ENCODE measurements around the gene SEMA4B.
"Not testable (repeated sequence)": the region's sequence is repeated elsewhere in the genome, so short reads cannot be mapped to it uniquely, and the experiment has no call there.

SEMA4B gene

DNA sequence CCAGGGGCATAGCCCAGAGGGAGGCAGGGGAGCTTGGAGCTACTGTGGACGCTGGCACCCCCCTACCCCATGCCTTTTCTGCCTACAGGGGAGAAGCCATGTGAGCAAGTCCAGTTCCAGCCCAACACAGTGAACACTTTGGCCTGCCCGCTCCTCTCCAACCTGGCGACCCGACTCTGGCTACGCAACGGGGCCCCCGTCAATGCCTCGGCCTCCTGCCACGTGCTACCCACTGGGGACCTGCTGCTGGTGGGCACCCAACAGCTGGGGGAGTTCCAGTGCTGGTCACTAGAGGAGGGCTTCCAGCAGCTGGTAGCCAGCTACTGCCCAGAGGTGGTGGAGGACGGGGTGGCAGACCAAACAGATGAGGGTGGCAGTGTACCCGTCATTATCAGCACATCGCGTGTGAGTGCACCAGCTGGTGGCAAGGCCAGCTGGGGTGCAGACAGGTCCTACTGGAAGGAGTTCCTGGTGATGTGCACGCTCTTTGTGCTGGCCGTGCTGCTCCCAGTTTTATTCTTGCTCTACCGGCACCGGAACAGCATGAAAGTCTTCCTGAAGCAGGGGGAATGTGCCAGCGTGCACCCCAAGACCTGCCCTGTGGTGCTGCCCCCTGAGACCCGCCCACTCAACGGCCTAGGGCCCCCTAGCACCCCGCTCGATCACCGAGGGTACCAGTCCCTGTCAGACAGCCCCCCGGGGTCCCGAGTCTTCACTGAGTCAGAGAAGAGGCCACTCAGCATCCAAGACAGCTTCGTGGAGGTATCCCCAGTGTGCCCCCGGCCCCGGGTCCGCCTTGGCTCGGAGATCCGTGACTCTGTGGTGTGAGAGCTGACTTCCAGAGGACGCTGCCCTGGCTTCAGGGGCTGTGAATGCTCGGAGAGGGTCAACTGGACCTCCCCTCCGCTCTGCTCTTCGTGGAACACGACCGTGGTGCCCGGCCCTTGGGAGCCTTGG lies 27.0 kb downstream of the SEMA4B start:
- DNase-seq, result no peak

DNA sequence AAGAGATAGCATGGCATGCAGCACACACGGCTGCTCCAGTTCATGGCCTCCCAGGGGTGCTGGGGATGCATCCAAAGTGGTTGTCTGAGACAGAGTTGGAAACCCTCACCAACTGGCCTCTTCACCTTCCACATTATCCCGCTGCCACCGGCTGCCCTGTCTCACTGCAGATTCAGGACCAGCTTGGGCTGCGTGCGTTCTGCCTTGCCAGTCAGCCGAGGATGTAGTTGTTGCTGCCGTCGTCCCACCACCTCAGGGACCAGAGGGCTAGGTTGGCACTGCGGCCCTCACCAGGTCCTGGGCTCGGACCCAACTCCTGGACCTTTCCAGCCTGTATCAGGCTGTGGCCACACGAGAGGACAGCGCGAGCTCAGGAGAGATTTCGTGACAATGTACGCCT lies 27.8 kb downstream of the SEMA4B start:
- no peak for DNase-seq

DNA sequence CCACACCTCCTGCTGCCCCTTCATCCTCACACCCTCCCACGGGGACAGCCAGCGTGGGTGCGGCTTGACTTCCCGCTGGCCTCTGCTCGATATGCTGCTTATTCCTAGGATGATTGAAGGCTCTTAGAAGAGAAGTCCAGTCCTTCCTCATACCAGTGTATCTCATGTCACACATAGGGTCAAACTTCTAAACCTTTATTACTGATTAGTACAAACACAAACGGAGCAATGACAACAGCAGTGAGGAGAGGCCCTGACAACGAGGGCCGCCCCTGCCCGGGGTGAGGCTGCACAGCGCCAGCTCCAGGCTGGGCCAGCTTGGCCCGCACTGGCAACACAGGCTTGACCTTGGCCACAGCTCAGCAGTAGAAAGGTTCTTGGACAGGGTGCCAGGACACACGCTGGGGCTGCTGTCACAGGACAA lies 29.0 kb downstream of the SEMA4B start:
- DNase-seq, result no peak

DNA sequence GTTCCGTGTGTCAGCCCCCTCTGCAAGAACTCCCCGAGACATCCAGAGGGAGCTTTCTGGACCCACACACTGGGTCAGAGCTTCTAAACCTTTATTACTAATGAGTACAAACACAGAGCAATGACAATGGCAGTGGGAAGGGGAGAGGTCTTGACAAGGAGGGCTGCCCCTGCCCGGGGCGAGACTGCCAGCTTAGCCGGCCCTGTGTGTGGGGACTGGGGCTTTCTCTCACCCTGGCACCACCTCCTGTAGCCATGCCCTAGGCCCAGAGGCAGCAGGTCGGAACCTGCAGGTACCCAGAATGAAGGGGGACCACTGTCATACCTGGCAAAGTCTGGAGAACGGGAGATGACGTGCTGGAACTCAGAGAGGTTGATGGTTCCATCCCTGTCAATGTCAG lies 29.5 kb downstream of the SEMA4B start:
- DNase-seq, result no peak

DNA sequence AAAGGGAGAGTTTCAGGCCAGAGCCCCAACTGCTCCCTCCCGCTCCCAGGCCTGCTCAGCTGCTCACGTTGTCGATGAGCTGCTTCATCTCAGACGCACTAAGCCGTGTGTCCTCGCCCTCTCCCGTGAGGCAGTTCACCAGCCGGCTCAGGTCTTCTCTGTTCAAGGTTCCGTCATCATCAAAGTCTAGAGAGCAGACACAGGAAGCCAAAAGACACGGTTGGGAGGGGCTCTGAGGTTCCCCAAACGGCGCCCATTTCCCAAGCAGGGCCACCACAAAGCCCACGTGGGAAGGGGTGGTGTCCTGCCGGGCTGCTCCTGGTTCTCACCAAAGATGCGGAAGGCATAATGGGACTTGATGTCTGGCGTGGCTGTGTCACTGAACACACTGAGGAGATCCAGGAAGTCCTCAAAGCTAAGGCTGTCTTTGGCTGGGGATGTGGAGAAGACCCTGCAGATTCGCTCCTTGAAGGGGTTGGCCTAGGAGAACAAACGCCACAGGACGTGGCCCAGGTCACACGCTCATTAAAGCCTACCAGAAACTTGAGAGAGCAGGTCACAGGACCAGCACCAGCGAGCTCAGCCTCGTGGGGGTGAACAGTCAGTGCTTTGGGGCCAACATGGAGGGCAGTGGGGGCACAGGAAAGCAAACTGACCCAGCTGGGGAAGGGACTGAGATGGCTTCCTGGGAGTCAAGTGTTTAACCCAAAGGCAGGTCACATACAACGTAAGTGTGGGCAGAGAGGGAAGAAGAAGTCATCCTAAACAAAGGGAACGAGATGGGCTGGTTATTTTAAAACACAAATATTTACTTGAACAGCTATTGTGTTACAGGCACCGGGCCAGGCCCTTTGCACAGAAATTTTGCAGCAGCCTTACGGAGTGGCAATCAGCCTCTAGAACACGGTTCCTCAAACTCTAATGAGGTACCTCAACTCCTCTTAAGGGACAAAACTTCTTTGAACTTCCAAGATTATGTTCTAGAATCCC lies 30.2 kb downstream of the SEMA4B start:
- DNase-seq, result no peak

DNA sequence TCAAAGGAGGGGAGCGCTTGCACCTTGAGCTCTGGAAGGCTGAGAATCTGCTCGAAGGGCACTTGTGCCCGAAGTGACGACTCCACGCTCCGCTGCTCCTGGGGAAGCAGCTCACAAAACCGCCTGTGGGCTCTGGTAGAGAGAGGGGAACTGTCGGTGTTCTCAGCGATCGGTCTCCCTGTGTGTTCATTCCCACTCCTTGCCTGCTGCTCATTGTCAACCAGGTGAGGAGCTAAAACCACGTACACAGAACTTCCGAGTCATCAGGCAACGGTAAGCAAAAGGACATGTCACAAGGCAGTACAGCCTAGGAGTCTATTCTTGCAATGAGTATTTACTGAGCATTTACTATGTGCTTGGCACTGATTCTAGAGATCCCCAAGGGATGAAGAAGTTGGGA lies 31.1 kb downstream of the SEMA4B start:
- no peak for DNase-seq

DNA sequence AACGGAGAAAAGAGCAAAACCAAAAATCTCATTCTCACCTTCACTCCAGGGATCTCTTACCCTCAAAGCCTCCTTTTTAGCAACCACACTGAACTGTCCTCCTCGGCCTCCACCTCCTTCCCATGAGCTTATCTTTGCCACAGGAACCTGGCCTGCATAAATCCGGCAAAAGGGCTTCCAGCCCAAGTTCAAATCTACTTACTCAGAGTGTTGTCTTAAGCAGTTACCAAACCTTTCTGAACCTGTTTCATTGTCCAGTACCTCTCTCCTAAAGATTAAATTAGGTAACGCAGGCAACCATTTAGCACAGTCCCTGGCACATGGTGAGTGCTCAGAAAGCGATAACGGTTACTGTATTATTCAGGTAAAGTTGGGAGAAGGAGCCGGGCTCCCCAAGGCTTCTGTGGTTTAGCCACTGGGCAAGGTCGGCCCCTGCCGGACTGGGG lies 31.8 kb downstream of the SEMA4B start:
- DNase-seq, result no peak

DNA sequence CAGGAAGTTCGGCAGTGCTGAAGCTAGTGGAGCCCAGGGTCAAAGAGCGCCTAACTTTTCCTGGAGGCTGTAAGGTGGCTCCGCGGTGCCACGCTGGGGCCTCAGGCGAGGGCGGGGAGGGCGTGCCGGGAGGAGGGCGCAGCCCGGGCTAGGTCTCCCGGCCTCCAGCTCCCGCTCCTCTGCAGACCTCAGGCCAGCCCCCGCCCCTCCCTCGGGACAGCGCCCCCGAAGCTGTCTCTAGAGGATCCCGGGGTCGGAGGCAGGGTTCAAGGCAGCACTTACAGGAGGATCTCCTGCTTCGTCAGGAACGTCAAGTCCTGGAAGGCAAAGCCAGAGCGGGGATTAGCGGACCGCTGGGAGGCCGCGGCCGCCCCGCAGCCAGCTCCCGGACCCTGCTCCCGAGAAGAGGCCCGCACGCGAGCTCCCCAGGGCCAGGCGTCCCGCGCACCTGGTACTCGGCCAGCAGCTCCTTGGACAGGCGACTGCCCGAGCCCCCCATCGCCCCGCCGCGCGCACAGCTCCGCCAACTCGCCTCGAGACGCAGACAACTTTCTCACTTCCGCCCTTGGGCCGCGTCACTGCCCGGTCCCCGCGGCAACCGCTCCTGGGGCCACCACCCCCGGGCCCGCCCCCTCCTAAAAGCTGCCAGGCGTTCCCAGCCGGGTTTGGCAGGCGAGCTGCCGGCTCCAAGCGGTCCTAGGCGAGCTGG lies 32.4 kb downstream of the SEMA4B start, which contains the start of gene CIB1:
CIB1 (minus strand) TSS at position 555 of the 709 bp plus-strand sequence; CDS start at position 499, 56 bp downstream.
- DNase-seq, result peak; percentile 91

DNA sequence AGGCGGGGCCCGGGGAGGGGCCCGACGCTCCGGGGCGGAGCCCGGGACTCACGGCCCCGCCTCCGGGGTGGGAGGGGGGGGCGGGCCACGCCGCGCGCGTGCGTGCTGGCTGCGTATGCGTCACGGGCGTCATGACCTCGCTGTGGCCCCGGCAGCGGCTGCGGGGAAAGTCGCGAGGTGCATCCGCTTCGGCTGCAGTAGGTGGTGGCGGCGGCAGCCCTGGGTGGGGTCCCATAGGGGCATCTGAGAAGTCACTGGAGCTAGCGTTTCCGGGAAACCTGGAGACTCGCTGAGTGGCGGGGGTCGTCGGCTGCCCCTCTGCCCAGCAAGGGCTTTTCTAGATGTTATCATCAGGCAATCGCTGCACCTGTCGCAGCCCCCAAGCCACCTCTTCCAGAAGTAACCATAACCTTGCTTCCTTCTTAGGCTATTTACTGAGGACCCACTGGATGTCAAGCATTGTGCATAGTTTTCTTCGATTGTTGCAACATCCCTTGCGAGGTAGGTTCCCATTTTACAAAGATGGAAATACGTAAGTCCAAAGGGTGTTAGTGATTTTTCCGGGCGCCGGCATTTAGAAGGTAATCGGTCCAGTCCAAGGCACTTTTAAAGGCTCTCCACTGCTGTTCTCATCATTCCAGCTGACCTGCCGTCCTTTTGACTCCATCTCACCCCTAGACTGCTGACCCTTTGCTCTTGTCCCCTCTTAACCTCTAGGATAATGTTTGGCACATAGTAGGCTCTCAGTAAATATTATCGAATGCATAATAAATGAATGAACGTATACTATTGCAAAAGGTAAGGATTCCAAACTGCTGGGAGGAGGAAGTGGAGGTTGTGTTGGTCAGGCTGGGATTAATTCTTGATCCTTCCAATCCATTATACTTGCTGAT lies 33.2 kb downstream of the SEMA4B start, which contains the start of gene GDPGP1:
GDPGP1 (plus strand) TSS at position 114 of the 893 bp plus-strand sequence. CDS start 6,700 bp downstream, outside the sequence.
- DNase-seq, result no peak

DNA sequence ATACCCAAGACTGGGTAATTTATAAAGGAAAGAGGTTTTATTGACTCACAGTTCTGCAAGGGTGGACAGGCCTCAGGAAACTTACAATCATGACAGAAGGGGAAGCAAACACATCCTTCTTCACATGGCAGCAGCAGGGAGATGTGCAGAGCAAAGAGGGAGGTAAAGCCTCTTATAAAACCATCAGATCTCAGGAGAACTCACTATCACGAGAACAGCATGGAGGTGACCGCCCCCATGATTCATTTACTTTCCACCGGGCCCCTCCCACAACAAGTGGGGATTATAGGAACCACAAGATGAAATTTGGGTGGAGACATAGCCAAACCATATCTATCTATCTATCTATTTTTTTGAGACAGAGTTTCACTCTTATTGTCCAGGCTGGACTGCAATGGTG lies 38.2 kb downstream of the SEMA4B start:
- no peak for DNase-seq

DNA sequence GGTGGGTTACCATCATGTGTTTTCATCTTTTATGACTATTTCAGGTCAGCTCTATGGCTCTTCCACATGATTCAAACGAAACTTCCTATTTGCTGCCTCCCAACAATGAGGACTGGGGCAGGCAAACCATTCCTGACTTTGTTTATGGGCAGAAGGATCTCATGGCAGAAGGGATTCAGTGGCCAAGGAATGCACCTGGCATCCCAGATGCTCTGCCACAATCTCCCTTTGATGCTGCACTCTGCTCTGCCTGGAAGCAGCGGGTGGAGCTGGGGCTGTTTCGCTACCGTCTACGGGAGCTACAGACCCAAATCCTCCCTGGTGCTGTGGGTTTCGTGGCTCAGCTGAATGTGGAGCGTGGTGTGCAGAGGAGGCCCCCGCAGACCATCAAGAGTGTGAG lies 39.7 kb downstream of the SEMA4B start:
- no peak for DNase-seq

DNA sequence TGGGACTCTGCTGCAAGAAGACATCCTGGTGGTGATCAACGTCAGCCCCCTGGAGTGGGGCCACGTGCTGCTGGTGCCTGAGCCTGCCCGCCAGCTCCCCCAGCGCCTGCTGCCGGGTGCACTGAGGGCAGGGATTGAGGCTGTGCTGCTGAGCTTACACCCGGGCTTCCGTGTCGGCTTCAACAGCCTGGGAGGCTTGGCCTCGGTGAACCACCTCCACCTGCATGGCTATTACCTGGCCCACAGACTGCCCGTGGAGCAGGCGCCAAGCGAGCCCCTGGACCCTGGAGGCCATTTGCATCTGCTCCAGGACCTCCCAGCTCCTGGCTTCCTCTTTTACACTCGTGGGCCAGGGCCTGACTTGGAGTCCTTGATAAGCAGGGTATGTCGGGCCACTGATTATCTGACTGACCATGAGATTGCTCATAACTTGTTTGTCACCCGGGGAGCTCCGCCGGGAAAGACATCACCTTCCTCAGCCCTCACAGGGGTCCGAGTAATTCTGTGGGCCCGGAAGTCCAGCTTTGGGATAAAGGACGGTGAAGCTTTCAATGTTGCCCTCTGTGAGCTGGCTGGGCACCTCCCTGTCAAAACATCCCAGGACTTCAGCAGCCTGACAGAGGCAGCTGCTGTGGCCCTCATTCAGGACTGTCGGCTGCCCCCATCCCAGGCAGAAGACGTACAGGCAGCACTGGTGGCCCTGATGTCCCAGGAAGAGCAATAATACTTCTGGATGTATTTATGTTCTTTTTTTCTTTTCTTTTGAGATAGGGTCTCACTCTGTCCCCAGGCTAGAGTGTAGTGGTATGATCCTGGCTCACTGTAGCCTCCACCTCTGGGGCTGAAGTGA lies 40.4 kb downstream of the SEMA4B start:
- no peak for DNase-seq

DNA sequence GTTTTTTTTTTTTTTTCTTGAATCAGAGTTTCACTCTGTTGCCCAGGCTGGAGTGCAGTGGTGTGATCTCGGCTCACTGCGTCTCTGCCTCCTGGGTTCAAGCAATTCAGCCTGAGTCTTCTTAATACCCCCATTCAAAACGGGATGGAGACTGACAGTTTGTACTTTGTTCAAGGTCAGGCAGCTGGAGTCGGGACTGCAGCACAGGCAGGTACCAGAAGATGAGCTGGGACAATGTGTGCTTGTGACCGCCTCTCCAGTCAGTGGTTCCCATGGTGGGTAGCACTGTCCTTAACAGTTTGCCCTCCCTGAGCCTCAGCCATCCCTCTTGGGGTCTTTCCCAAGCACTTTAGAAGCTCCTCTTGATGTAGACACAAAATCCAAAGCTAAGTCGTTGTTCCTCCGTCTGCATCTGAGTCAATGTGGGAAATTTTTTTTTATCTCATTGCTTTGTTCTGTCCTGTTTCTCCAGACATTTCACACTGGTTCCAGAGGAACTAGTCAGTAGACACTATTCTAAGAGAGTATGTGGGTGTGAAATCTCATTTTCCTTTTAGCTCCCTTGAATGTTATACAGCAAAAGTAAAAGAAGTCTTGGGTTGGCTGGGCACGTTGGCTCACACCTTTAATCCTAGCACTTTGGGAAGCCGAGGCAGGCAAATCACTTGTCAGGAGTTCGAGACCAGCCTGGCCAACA lies 43.0 kb downstream of the SEMA4B start:
- DNase-seq, result no peak

DNA sequence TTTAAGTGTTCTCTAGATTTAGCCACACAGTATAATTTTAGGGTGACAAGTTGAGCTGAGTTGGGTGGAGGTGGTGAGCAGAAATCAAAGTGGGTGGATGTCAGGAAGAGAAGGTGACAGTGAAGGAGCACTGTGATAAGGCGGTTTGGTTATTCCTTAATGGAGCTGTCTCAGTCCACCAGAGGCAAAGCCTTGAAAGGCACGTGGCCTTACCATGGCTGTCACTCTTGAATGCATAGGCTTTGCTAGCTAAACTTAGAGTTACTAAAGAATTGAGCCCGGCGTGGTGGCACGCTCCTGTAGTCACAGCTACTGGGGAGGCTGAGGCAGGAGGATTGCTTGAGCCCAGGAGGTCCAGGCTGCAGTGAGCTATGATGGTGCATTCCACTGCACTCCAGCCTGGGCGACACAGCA lies 47.7 kb downstream of the SEMA4B start:
- no peak for DNase-seq

DNA sequence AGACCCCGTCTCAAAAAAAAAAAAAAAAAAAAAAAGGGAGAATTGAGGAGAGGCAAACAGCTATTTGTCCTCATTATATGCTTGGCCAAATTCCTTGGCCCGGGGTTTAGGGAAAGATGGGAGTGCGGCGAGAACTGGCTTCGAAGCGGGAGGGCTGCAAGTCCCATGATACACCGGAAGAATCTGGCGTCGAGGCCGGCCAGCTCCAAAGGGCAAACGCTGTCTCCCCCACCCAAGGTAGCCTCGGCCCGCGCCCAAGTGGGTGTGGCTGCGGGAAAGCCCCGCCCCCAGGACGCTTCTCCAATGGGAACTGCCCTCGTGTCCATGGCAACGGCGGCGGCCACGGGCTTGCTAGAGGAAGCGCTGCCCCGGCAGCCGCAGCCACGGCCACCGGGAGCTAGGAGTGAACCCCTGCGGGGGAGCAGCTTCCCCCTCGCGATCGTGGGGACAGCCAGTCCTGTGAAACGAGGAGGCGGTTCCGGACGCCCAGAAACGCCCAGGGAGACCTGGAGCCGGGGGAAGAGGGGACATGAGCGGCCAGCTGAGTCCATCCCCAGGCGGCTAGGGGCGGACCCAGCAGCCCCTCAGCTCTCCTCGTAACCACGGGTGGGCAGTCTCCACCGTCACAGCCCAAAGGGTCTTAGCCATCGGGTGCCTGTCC lies 48.2 kb downstream of the SEMA4B start, which contains the start of gene TTLL13:
TTLL13 (plus strand) TSS at position 354 of the 661 bp plus-strand sequence. CDS start 1,075 bp downstream, outside the sequence.
- peak; percentile 87 for DNase-seq

DNA sequence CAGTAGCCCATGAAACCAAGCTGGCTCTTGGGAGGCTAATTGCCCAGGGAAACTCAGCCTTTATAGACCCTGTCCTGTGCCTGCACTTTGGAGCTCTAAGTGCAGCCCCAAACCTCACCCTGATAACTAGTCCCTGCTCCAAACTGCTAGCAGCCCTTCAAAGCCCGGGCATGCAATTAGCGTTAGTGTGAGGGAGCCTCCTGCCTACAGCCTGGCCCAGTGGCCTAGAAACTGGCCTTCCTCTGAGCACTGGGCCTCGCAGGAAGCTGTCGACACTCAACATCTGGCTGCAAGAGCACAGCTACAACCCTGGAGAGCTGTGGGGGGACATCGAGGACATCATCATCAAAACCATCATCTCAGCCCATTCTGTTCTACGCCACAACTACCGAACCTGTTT lies 56.6 kb downstream of the SEMA4B start:
- DNase-seq, result no peak

DNA sequence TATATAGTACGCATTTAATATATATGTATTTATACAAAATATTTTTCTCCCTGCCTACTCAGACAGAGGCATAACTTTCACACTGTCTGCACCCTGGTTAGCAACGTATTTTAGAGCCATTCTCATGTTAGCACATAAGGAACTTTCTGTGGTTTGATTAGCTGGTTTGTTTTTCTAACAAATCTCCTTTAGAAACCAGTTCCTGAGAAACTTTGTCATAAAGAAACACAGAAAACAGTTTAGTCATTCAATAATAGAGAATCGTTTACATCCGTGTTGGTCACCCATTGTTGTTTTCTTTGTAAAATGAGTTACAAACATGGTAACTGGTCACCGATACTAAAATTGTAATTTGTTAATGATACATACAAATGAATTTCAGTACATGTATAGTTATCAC lies 58.4 kb downstream of the SEMA4B start:
- DNase-seq, result no peak

DNA sequence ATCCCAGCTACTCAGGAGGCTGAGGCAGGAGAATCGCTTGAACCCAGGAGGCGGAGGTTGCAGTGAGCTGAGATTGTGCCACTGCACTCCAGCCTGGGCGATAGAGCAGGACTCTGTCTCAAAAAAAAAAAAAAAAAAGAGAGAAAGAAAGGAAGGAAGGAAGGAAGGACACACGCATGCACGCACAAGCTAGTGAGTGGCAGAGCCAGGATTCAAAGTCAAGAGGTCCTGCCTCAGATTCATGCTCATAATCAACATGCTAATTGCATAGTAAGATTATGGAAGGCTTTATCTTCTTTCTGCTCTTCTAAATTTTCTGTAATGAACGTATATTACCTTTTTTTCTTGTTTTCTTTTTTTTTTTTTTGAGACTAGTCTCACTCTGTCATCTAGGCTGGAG lies 59.6 kb downstream of the SEMA4B start:
- DNase-seq, result not testable (repeated sequence)

DNA sequence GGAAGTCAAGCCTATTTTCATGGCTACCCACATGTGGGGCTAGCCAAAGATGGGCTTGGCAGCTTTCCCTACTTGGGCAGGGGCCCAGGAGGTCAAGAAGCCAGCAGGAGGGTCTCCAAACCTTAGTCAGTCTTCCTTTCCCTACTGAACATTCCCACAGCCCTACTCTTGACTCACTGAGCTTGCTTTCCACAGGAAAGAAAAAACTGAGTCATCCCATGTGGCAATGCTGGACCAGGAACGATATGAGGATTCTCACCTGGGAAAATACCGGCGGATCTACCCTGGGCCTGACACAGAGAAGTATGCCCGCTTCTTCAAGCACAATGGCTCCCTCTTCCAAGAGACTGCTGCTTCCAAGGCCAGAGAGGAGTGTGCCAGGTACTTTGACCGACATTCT lies 60.7 kb downstream of the SEMA4B start:
- DNase-seq, result no peak
